Islet of Langerhans (tissue), 1 donor: ENCODE measurements around the gene PPP6R1.

Experiments used
- FAIRE-seq: peaks from one replicate; lab custom pipeline; 2011; peaks lifted over from hg19 to GRCh38; lab: Jason Lieb, UNC

PPP6R1 gene

GRCh38 chr19:55283548-55284377 is 24.9 kb upstream of the PPP6R1 start, which contains the start of gene BRSK1:
Gene BRSK1, plus strand, starts transcription at chr19:55283997. Its CDS starts 446 bp downstream, at chr19:55284443.
- FAIRE-seq: no peak

- FAIRE-seq: peak; percentile 60
These were observed 21.2 kb upstream of the PPP6R1 start, which contains the start of gene HSPBP1 for GRCh38 chr19:55279770-55280643. Gene HSPBP1, minus strand, starts transcription at chr19:55280110. Its CDS starts 502 bp downstream, at chr19:55279608.

- FAIRE-seq: no peak
These were observed 20.5 kb upstream of the PPP6R1 start for GRCh38 chr19:55279340-55279739.

GRCh38 chr19:55278391-55279135 is 19.7 kb upstream of the PPP6R1 start:
- no peak for FAIRE-seq

- FAIRE-seq: no peak
These were observed 18.7 kb upstream of the PPP6R1 start for GRCh38 chr19:55277494-55277893.

- no peak for FAIRE-seq
These were observed 18.1 kb upstream of the PPP6R1 start for GRCh38 chr19:55276720-55277430.

- peak; percentile 65 for FAIRE-seq
These were observed 17.3 kb upstream of the PPP6R1 start for GRCh38 chr19:55275851-55276719.

GRCh38 chr19:55273978-55274707 is 15.3 kb upstream of the PPP6R1 start:
- no peak for FAIRE-seq

- no peak for FAIRE-seq
These were observed 13.3 kb upstream of the PPP6R1 start for GRCh38 chr19:55272142-55272541.

GRCh38 chr19:55270172-55270942 is 11.5 kb upstream of the PPP6R1 start:
- FAIRE-seq: no peak

GRCh38 chr19:55269299-55269698 is 10.5 kb upstream of the PPP6R1 start:
- no peak for FAIRE-seq

- no peak for FAIRE-seq
These were observed 8.0 kb upstream of the PPP6R1 start for GRCh38 chr19:55266840-55267239.

GRCh38 chr19:55266404-55266803 is 7.6 kb upstream of the PPP6R1 start:
- no peak for FAIRE-seq

- no peak for FAIRE-seq
These were observed 7.0 kb upstream of the PPP6R1 start for GRCh38 chr19:55265723-55266386.

- no peak for FAIRE-seq
These were observed 6.4 kb upstream of the PPP6R1 start for GRCh38 chr19:55265173-55265572.

GRCh38 chr19:55264531-55264930 is 5.7 kb upstream of the PPP6R1 start:
- FAIRE-seq: no peak

GRCh38 chr19:55262359-55262758 is 3.5 kb upstream of the PPP6R1 start:
- no peak for FAIRE-seq

GRCh38 chr19:55261671-55262126 is 2.9 kb upstream of the PPP6R1 start:
- no peak for FAIRE-seq
